A549 (cell line): Measurements from ENCODE around the gene PIK3CB. TPM values are rescaled to one million over a fixed set of nuclear protein-coding genes. Genes with fewer than 3 reads are reported as not detected.
"Not testable (repeated sequence)": the region's sequence is repeated elsewhere in the genome, so short reads cannot be mapped to it uniquely, and the experiment has no call there.

Source experiments
- ATAC-seq, 2 experiments: fragments of 200-7000 bp in 1 of 2; fragments of >200 bp in 1 of 2; cut with Nextera tagmentation in 1 of 2; cut with Tn5 transposase in 1 of 2; 3 replicates each; pipeline versions ENCODE4 v1.8.0 to v1.9.1; 2018 to 2020; ENCODE audit warnings: mild to moderate bottlenecking in 1 of 2, moderate library complexity in 1 of 2
- CTCF ChIA-PET: fragments of 300-600 bp; sonication (Branson Sonifier 250); formaldehyde crosslinking; extraction: SDS; loops from one replicate; lab custom pipeline; 2021; ENCODE audit warnings: antibody characterized with exemption, inconsistent platforms; lab: Yijun Ruan, JAX
- POLR2A ChIA-PET: fragments of 350-600 bp; formaldehyde crosslinking; extraction: SDS; loops from one replicate; lab custom pipeline; 2021; ENCODE audit warnings: antibody characterized with exemption, inconsistent platforms; lab: Yijun Ruan, JAX
- DNase-seq, 2 experiments: peaks; one replicate each; pipeline versions ENCODE4 v3.0.0 to v3.0.0-alpha.2; 2011 to 2016; ENCODE audit warnings: low read depth in 1 of 2, low spot score in 1 of 2
- FAIRE-seq: peaks from 2 replicates; lab custom pipeline; 2011; peaks lifted over from hg19 to GRCh38; lab: Jason Lieb, UNC
- H3K27ac ChIP-seq, 2 experiments: fragments of >200 bp; sonication (Bioruptor Twin); formaldehyde crosslinking; 3 replicates each; pipeline ENCODE4 v1.5.1; 2016 to 2017
- H3K4me1 ChIP-seq: fragments of >200 bp; sonication (Bioruptor Twin); formaldehyde crosslinking; 3 replicates; pipeline ENCODE4 v1.6.1; 2016
- H3K4me2 ChIP-seq: fragments of >200 bp; sonication (Bioruptor Twin); formaldehyde crosslinking; 3 replicates; pipeline ENCODE4 v1.6.1; 2016
- H3K4me3 ChIP-seq: fragments of >200 bp; sonication (Bioruptor Twin); formaldehyde crosslinking; 3 replicates; pipeline ENCODE4 v1.5.1; 2016
- H3K9me3 ChIP-seq: fragments of >200 bp; sonication (Bioruptor Twin); formaldehyde crosslinking; 3 replicates; pipeline ENCODE4 v1.6.1; 2016
- BCL3 ChIP-seq: fragments of >200 bp; sonication (Bioruptor Twin); formaldehyde crosslinking; IDR thresholded peaks from 3 replicates; pipeline ENCODE4 v1.6.1; 2016
- BHLHE40 ChIP-seq: IDR thresholded peaks from 2 replicates; pipeline ENCODE4 v1.6.1; 2012; ENCODE audit warnings: low read depth, low read length, inconsistent platforms
- CHD2 ChIP-seq: fragments of 150-350 bp; IDR thresholded peaks from 2 replicates; pipeline ENCODE4 v1.6.1; 2014; ENCODE audit warnings: low read length; ENCODE audit not compliant: partially characterized antibody
- CTCF ChIP-seq: fragments of >200 bp; sonication (Bioruptor Twin); formaldehyde crosslinking; IDR thresholded peaks from 3 replicates; pipeline ENCODE4 v1.5.1; 2016
- EHMT2 ChIP-seq: fragments of 200-600 bp; sonication (generic); IDR thresholded peaks from 2 replicates; pipeline ENCODE4 v1.6.1; 2016; ENCODE audit warnings: antibody characterized with exemption, low read depth, mild to moderate bottlenecking, moderate library complexity
- HMGXB4 ChIP-seq: fragments of 250-450 bp; sonication (Bioruptor Pico); IDR thresholded peaks from 2 replicates; pipeline ENCODE4 v1.5.0; 2021; ENCODE audit warnings: mild to moderate bottlenecking, moderate library complexity, borderline replicate concordance
- JUN ChIP-seq, 2 experiments: fragments of >200 bp; sonication (Bioruptor Twin); formaldehyde crosslinking; IDR thresholded peaks; 2 replicates in 1 of 2; 3 replicates in 1 of 2; pipeline ENCODE4 v1.6.1; 2016 to 2017
- MAFK ChIP-seq: fragments of 450-650 bp; IDR thresholded peaks from 2 replicates; pipeline ENCODE4 v1.6.1; 2014; ENCODE audit not compliant: partially characterized antibody
- MAX ChIP-seq: IDR thresholded peaks from 2 replicates; pipeline ENCODE4 v1.6.1; 2012
- MAZ ChIP-seq: fragments of 150-350 bp; IDR thresholded peaks from 2 replicates; pipeline ENCODE4 v1.6.1; 2014; ENCODE audit warnings: antibody characterized with exemption, low read depth, low read length, borderline replicate concordance
- MYC ChIP-seq: IDR thresholded peaks from 2 replicates; pipeline ENCODE4 v1.6.1; 2012; ENCODE audit warnings: mild to moderate bottlenecking, inconsistent platforms, low read length, improper control_type of control experiment, borderline replicate concordance
- RAD21 ChIP-seq, 2 experiments: fragments of >200 bp in 1 of 2; sonication (Bioruptor Twin) in 1 of 2; formaldehyde crosslinking in 1 of 2; IDR thresholded peaks in 1 of 2; conservative IDR thresholded peaks in 1 of 2; 2 replicates in 1 of 2; 3 replicates in 1 of 2; pipeline ENCODE4 v1.6.1; 2012 to 2018; ENCODE audit warnings: inconsistent platforms in 1 of 2
- RCOR1 ChIP-seq: fragments of 150-350 bp; IDR thresholded peaks from 2 replicates; pipeline ENCODE4 v1.6.1; 2014; ENCODE audit warnings: antibody characterized with exemption, low read length, low read depth
- RNF2 ChIP-seq: fragments of 200-600 bp; sonication (generic); IDR thresholded peaks from 2 replicates; pipeline ENCODE4 v1.6.1; 2016; ENCODE audit warnings: low read depth, mild to moderate bottlenecking, antibody characterized with exemption, moderate library complexity, borderline replicate concordance
- SMC3 ChIP-seq: fragments of >200 bp; sonication (Bioruptor Twin); formaldehyde crosslinking; IDR thresholded peaks from 3 replicates; pipeline ENCODE4 v1.6.1; 2018; ENCODE audit warnings: inconsistent platforms
- ZC3H11A ChIP-seq: fragments of 450-650 bp; IDR thresholded peaks from 2 replicates; pipeline ENCODE4 v1.6.1; 2014; ENCODE audit warnings: antibody characterized with exemption, mild to moderate bottlenecking
- WGBS: methylation state at CpG from one replicate; pipeline ENCODE4 v1.1.6; 2017; ENCODE audit errors: missing lambda C conversion rate; 5-methylcytosine and 5-hydroxymethylcytosine counted together
- polyA plus RNA-seq, 4 experiments: library from polyadenylated mRNA; depleted of rRNA in 3 of 4; stranded (reverse); fragments of >200 nt; fragmentation: RNase III in 1 of 4; extraction: RNeasy Plus Mini Kit Qiagen cat#74134 plus additional on column Dnase treatment in 1 of 4; gene quantifications; 2 replicates in 3 of 4; 3 replicates in 1 of 4; pipeline ENCODE4 v1.2.3, GENCODE V29; 2011 to 2017

PIK3CB gene
- polyA plus RNA-seq, 2 of the 4 experiments (the other 2 are of a cell fraction) = 20.7 to 23.3 TPM

GRCh38 chr3:138835846-138836245 lies 1.1 kb upstream of the PIK3CB start:
- peak overlapping the region; percentile 91 to 98; a peak in 4 of 6 replicates for H3K27ac ChIP-seq
- ChIA-PET CTCF (interaction anchor here (0.6 to 1.0 kb wide), 2 partner anchors 79 to 155 kb away, joined by 3 to 6 read pairs; no protein-coding TSS in a partner anchor), POLR2A (interaction anchor here (0.9 to 2.1 kb wide), 3 partner anchors 12 to 80 kb away, joined by 3 to 17 read pairs (median 6); no protein-coding TSS in a partner anchor)
- H3K9me3 ChIP-seq, H3K4me1 ChIP-seq, ATAC-seq, FAIRE-seq, H3K4me3 ChIP-seq, DNase-seq: not testable (repeated sequence)
- 92% methylated on average over 19 of the region's 19 CpGs for WGBS
- peak overlapping the region; percentile 77 for H3K4me2 ChIP-seq

- Histone ChIP-seq H3K27ac (peak overlapping the region; percentile 91 to 98), H3K9me3 (no peaks in the 10 kb centered on the region), H3K4me1 (0 out of 3 replicates have a peak, but pooled peaks cover 4% of the 10 kb centered on the region), H3K4me3 (peak overlapping the region; percentile 81), H3K4me2 (peak overlapping the region; percentile 77)
- TF ChIP-seq RAD21 (conservative IDR thresholded peaks at IDR 0.05 in 1 of 2, IDR thresholded peaks at IDR 0.05 in 1 of 2) = no peak
- ChIA-PET POLR2A (interaction anchor here (0.9 to 2.1 kb wide), 3 partner anchors 11 to 80 kb away, joined by 3 to 17 read pairs (median 6); no protein-coding TSS in a partner anchor), CTCF (interaction anchor here (1.0 kb wide), 1 partner anchor 80 kb away, joined by 6 read pairs; no protein-coding TSS in a partner anchor)
- WGBS = 34% methylated on average over 4 of the region's 4 CpGs
- FAIRE-seq (no peak), DNase-seq (no peak), ATAC-seq (no peak)
Observed at GRCh38 chr3:138835397-138835757, 649 bp upstream of the PIK3CB start.

- WGBS = 3% methylated on average over 22 of the region's 43 CpGs
- ATAC-seq = peak; percentile 74 to 85
Observed at GRCh38 chr3:138833899-138834595, 681 bp downstream of the PIK3CB start.

GRCh38 chr3:138832473-138833057 lies 2.2 kb downstream of the PIK3CB start:
- DNase-seq, FAIRE-seq, H3K4me1 ChIP-seq, H3K9me3 ChIP-seq, ATAC-seq, H3K27ac ChIP-seq, POLR2A ChIA-PET, H3K4me3 ChIP-seq, CTCF ChIA-PET: not testable (repeated sequence)
- 96% methylated on average over 27 of the region's 27 CpGs for WGBS
- peak overlapping the region; percentile 98; the same call in 2 of the 3 replicates for H3K4me2 ChIP-seq

More at GRCh38 chr3:138833899-138834595, 681 bp downstream of the PIK3CB start:
- Histone ChIP-seq H3K4me1 (0 out of 3 replicates have a peak, but pooled peaks cover 4% of the 10 kb centered on the region), H3K4me3 (peak overlapping the region; percentile 81), H3K27ac (peak overlapping the region; percentile 91 to 98)
- DNase-seq = peak; percentile 42 to 53
- ChIA-PET CTCF (interaction anchor here (0.6 to 1.5 kb wide), 4 partner anchors 24 to 85 kb away, joined by 3 to 7 read pairs (median 3); no protein-coding TSS in a partner anchor), POLR2A (interaction anchor here (1.7 to 2.1 kb wide), 2 partner anchors 10 to 82 kb away, joined by 6 to 17 read pairs; no protein-coding TSS in a partner anchor)
- peak; percentile 32; the same call in 1 of the 3 replicates for TF ChIP-seq SMC3
- no peak for TF ChIP-seq BHLHE40
- TF ChIP-seq EHMT2 = no peak
- TF ChIP-seq CTCF = peak; percentile 41
- peak in 1 of 2 experiments; percentile 40; a peak in 3 of 5 replicates for TF ChIP-seq RAD21 (conservative IDR thresholded peaks at IDR 0.05 in 1 of 2, IDR thresholded peaks at IDR 0.05 in 1 of 2)
- TF ChIP-seq, all 56 proteins: peak for 3
- Histone ChIP-seq H3K4me2 (peak overlapping the region; percentile 98), H3K9me3 (no peaks in the 10 kb centered on the region)
- no peak for FAIRE-seq

- DNase-seq (no peak), ATAC-seq (no peak), FAIRE-seq (no peak)
- Histone ChIP-seq H3K4me3 (no peak overlapping the region), H3K4me2 (no peak overlapping the region), H3K9me3 (no peaks in the 10 kb centered on the region), H3K4me1 (peaks cover 4% of the 10 kb centered on the region; the same call in 1 of the 3 replicates), H3K27ac (no peak overlapping the region)
- POLR2A ChIA-PET = no interaction called here
- WGBS = 92% methylated on average over 15 of the region's 15 CpGs
- CTCF ChIA-PET = no interaction called here
- TF ChIP-seq CHD2 (no peak), MAFK (no peak), MAX (no peak), RCOR1 (no peak), HMGXB4 (CRISPR knock-in tag) (no peak), SMC3 (no peak), BCL3 (no peak), ZC3H11A (no peak), MAZ (no peak), RNF2 (no peak), MYC (no peak), JUN (IDR thresholded peaks at IDR 0.05) (no peak)
Observed at GRCh38 chr3:138829886-138830510, 4.7 kb downstream of the PIK3CB start.
